Germinal center (tissue), 1 donor: Measurements from ENCODE around the gene LZTS2.
"Not testable (repeated sequence)": the region's sequence is repeated elsewhere in the genome, so short reads cannot be mapped to it uniquely, and the experiment has no call there.

Experiments used
- DNase-seq: peaks from one replicate; pipeline ENCODE4 v3.0.0; 2012; ENCODE audit warnings: mixed read lengths, low spot score

The LZTS2 gene, protein sequence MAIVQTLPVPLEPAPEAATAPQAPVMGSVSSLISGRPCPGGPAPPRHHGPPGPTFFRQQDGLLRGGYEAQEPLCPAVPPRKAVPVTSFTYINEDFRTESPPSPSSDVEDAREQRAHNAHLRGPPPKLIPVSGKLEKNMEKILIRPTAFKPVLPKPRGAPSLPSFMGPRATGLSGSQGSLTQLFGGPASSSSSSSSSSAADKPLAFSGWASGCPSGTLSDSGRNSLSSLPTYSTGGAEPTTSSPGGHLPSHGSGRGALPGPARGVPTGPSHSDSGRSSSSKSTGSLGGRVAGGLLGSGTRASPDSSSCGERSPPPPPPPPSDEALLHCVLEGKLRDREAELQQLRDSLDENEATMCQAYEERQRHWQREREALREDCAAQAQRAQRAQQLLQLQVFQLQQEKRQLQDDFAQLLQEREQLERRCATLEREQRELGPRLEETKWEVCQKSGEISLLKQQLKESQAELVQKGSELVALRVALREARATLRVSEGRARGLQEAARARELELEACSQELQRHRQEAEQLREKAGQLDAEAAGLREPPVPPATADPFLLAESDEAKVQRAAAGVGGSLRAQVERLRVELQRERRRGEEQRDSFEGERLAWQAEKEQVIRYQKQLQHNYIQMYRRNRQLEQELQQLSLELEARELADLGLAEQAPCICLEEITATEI

DNA sequence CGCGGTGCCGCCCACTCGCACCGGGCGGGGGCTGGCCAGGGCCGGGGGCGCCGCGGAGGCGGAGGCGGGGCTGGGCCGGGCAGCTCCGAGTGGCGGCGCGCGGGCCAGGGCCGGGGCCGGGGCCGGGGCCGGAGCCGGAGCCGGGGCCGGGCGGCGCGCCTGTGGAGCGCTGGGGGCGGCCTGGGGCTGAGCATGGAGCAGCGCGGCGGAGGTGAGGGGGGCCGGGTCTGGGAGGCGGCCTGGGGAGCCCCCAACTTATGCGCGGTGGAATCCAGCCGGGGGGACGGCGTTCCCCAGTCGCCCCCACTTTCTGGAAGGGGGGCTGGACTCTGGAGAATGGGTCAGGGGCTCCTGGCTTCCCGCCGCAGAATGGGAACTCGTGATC lies at the start of gene LZTS2:
Gene LZTS2, plus strand, starts transcription at position 67 of the 385 bp plus-strand sequence. CDS start 2,731 bp downstream, outside the sequence.
- DNase-seq: peak; percentile 41

GRCh38 chr10:100960251-100960650 lies 39.4 kb upstream of the LZTS2 start:
- no peak for DNase-seq

DNA sequence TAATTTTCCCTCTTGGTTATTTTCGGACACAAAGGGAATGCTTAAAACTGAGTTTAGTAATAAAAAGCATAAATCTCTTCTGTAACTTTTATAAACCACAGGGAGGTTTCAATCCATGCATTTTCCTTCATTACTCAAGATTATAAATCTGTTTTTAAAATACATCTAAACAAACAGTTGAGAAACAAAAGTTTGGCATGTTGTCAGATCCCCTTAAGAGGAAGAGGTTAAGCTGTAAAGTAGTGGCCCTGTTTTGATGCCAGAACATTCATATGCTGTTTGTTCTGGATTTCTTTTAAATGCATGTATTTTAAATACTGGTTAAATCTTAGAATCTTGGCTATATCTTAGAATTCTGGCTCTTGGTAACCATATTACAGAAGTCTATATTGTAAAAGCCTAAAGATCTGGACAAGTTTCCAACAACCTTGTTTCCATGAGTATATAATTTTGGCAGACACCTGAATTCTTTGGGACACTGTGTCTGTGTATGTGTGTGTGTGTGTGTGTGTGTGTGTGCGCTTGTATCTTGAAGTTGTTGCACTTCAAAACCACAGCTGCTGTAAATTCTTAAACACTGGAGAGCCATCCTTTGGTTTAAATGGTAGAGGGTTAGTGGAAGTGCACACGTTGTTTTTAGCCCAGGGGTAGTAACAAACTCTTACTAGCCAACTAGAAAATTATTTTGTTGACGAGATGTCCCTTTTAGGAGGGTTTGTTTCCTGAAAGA lies 37.1 kb upstream of the LZTS2 start:
- DNase-seq: no peak

DNA sequence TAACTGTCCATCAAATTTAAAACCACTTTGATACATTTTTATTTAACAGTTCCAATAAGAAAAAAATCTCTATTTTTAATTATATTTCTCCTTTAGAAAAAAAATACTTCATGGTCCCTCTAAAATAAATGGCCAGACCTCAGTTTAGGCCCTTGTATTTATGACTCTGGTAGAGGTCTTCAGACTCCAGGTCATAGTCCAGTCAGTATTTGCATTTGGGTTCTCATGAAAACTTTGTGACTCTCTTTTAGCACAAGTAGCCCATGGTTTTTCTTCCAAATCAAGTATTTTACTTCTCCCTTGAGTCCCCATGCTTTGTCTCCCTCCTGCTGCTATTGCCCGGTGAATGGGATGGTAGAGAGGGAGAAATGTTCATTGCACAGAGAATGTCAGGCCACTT lies 35.8 kb upstream of the LZTS2 start:
- DNase-seq: no peak

DNA sequence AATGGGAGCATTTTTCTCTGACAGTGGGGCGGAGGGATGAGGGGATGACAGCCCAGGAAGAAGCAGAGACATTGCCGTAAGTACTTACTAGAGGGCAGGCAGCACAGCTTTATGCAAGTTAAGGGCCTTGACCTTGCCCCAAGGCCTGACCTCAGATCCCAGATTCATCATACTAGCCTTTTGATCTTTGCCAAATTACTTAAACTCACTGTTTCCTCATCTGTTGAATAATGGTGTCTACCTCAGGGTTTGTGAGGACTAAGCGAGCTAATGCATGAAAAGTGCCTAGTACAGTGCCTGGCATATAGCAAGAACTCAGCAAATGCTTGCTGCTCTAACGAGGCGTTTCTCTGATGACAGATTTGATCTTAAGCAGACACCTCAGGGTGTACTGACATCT lies 33.8 kb upstream of the LZTS2 start:
- DNase-seq: no peak

- DNase-seq: no peak
Observed at GRCh38 chr10:100966887-100967286, 32.7 kb upstream of the LZTS2 start.

DNA sequence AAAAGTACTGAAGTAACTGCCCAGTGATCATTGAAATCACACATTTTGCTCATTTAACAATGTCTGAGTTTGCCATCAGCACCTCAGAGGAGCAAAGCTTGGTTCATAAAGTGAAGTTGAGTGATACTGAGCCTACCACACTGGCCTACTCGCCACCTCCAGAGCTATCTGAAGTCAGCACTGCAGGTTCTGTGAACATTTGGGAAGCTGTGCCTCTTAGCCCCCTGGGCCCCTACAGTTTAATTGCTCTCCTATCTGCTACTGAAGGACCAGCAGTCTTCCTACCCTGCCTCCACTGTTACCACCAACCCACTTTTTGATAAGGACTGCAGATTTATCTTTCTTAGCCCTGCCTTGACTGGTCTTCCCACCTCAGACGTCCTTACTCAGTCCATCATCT lies 32.3 kb upstream of the LZTS2 start:
- DNase-seq: no peak

DNA sequence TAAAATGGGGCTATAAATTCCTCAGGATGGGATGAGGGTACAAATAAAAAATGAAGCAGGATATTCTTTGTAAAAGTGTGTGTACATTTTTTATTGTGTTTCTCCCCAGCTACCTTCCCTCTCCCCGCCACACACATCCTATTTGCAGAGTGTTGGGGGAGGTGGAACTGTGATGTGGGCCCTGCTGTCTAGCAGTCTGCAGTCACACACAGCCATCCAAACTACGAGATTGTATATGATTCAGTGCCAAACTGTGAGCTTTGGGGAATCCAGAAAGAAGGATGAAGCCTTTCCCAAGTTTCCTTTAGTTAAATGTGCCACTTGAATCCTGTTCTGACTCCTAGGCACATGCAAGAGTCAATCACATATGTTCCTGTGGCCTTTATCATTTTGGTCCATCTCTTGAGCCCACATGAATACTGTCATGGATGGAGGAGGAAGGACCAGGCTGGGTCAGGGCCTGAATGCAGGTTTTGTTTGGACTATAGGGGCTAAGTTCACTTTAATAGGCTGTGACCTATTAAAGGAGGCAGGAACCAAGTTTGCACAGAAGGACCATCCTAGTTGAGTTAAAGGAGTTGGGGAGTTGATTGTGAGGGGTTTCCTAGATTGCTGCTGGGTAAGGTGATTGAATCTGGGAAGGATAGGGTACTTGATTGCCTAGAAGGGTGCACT lies 31.4 kb upstream of the LZTS2 start:
- no peak for DNase-seq

GRCh38 chr10:100968863-100969186 lies 30.8 kb upstream of the LZTS2 start:
- no peak for DNase-seq

DNA sequence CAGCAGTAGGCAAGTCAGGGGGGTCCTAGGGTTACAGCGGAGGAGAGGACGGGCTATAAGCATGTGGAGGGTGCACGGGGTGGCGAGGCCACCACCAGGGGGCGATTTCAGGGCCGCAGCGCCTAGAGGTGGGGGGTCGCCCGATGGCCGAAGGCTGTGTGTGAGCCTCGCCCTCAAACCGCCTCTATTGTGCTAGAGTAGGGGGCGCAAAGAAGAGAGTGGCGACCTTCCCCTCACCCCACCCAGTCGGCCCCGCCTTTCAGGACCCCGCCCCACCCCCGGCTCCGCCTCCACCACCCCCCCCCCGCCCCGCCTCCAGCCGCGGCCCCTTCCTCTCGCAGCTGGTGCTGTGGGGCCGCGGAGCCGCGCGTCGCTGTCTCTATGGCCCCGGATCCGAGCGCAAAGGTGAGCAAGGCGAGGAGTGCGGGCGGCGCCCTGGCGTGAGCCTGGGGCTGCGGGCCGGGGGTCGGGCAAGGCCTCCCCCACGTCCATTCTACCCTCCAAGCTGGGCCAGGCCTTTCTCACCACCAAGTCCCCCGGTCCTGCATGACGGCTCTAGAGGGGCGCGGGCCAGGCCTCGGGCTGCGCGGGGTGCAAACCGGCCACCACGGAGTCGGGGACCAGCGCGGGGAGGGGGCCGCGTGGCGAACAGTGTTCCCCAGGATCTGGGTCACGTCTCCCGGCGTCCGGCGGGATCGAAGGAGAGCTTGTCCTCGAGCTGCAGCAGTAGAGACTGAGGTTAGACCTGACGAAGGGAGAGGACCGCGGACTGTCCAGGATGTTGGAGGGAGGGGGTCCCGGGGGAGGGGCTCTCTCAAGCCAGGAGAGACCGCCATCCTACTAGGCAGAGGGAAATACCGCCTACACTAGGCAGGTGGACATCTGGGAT lies 30.2 kb upstream of the LZTS2 start, which contains the start of gene SEMA4G:
Gene SEMA4G, plus strand, starts transcription at position 318 of the 889 bp plus-strand sequence. CDS start 3,409 bp downstream, outside the sequence.
- peak; percentile 75 for DNase-seq

- peak; percentile 62 for DNase-seq
Observed at GRCh38 chr10:100970076-100970913, 29.3 kb upstream of the LZTS2 start.

DNA sequence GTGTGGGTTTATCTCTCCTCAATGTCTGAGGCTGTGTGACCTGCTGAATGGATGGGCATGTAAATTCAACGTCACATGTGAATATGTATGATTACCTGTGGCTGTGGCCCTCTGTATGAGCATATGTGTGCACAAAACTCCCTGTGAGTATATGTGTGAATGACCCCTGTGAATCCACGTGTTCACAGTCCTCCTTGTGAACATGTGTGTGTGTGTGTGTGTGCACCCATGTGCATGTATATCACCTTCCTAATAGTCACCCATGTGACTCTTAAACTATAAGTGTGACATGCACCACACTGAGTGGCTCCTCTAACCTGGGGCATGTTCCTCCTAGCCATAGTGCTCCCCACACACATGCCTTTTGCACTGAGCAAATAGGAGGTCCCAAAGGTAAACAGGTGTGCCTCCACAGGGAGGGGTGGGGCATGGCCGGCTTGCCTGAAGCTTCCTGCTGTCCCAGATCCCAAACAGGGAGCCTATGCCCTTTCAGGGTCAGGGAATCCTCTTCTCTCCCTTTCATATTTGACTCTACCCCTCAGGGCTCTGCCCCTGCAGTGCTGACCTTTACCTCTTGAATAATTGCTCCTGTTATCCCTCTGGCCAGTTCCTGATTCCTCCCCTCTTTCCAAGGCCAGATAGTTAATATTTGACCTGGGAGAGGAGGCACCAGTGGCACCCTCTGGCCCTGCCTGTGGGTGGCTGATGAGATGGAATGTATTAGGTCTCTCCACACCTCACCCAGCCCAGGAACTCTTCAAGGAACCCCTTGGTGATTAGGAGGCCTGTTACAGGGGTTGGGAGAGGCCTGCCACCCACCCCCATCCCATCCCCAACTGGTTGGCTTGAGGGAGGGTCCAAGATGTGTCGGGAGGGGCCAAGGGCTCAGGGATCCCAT lies 28.4 kb upstream of the LZTS2 start:
- no peak for DNase-seq

- DNase-seq: no peak
Observed at GRCh38 chr10:100972115-100972903, 27.3 kb upstream of the LZTS2 start.

DNA sequence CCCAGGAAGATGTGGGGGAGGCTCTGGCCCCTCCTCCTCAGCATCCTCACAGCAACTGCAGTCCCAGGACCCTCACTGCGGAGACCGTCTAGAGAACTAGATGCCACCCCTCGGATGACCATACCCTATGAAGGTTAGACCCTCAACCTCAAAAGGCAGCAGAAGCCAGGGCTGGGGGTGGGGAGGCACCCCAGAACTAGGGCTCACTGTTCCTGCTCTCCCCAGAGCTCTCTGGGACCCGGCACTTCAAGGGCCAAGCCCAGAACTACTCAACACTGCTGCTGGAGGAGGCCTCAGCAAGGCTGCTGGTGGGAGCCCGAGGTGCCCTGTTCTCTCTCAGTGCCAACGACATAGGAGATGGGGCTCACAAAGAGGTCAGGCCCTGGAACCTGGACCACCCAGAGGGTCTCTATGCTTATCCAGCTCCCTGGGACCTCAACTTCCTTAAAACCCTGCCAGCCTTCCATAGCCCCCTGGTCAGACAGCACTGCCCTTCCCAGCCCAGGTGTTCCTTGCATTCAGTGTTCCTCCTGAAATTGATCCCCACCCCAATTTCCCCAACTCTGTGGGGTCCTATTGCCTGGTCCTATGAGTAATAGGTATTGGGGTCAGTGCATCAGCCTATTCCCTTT lies 26.6 kb upstream of the LZTS2 start:
- DNase-seq: no peak

DNA sequence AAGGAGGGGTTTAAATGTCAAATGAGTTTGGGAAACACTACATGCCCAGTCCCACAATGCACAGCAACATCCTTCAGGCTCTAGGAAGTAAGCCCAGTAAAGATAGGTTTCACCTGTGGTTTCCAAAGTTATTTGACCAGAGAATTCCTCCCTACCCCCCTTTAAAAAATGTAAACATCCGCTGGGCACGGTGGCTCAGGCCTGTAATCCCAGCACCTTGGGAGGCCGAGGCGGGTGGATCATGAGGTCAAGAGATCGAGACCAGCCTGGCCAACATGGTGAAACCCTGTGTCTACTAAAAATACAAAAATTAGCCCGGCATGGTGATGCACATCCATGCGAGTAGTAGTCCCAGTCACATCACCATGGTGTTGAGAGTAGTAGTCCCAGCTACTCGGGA lies 24.2 kb upstream of the LZTS2 start:
- DNase-seq: not testable (repeated sequence)

DNA sequence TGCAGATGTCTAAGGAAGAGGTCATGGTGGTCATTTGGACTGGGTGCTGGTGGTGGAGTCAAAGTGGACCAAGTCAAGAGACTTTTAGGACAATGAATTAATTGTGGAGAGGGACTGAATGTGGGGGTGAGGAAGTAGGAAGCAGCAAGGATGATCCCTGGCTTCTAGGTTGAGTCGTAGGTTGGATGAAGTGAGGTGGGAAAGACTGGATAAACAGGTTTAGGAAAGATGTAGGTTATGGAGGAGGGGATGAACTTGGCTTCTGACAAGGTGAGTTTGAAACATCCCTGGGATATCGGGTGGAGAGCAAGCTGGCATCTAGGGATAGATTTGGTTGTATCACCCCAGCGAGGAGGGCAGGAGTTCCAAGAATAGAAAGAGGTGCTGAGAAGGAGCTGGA lies 22.7 kb upstream of the LZTS2 start:
- DNase-seq: no peak

DNA sequence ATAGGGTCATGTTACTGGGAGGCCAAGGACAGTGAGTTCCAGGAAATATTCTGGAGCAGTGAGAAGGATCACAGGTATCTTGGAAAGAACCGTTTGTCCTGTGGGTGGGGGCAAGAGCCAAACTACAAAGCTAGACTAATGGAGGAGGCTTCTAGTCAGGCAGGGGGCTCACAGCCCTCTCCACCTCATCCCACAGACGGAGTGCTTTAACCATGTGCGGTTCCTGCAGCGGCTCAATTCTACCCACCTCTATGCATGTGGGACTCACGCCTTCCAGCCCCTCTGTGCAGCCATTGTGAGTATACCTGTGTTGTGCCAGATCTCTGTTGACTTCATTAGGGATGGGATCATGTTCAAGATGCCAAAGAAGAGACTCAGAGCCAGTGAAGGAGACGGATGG lies 22.2 kb upstream of the LZTS2 start:
- DNase-seq: no peak
